SK-N-DZ (cell line): ENCODE data around the gene ATPAF2.
A peak's percentile ranks its signal among the peaks of the same experiment; 100 is the strongest.

ENCODE experiments used
- DNase-seq: peaks from one replicate; pipeline ENCODE4 v3.0.0-alpha.2; 2015; ENCODE audit warnings: low spot score

The ATPAF2 gene

DNA sequence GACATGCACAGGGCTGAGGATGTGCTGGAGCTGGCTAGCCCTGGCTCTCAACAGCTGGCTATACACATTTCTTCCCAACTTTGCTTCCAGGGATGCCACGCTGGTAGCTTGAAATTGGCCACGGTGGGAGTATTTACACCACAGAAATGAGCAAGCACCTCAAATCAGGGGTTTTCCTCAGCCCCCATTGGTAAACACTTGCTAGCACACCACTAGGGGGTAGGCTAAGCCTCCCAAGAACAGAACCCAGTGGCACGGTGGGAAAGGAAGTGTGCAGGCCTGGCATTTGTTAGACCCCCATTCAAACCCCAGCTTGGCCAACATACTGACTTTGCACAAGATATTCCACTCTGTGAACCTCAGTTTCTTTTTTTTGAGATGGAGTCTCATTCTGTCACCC, 53.4 kb downstream of the ATPAF2 start:
- DNase-seq: no peak

DNA sequence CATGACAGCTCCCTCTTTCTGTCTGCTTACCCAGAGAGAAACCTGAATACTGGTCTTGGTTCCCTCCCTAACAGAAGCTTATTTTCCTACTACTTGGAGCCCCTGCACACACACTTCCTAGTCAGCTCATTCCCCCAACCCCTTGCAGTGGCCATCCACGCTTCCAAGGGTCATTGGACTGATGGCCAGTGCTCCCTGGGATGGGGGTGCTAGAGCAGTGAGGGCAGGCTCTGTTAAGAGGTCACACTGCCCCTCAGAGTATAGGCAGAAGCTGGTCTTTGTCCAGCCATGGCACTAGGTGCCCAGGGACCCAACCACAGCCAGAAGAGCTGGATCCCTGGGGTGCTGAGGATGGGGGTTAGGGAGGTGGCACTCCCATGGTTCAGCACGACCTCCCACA, 53.8 kb downstream of the ATPAF2 start:
- no peak for DNase-seq

- peak; percentile 68 for DNase-seq
Measured at GRCh38 chr17:17983776-17984175, 55.2 kb downstream of the ATPAF2 start.

GRCh38 chr17:17983376-17983775, 55.6 kb downstream of the ATPAF2 start:
- no peak for DNase-seq

GRCh38 chr17:17982801-17983200, 56.2 kb downstream of the ATPAF2 start:
- no peak for DNase-seq

- no peak for DNase-seq
Measured at GRCh38 chr17:17981330-17981729, 57.6 kb downstream of the ATPAF2 start.

GRCh38 chr17:17979778-17980177, 59.2 kb downstream of the ATPAF2 start:
- no peak for DNase-seq

DNA sequence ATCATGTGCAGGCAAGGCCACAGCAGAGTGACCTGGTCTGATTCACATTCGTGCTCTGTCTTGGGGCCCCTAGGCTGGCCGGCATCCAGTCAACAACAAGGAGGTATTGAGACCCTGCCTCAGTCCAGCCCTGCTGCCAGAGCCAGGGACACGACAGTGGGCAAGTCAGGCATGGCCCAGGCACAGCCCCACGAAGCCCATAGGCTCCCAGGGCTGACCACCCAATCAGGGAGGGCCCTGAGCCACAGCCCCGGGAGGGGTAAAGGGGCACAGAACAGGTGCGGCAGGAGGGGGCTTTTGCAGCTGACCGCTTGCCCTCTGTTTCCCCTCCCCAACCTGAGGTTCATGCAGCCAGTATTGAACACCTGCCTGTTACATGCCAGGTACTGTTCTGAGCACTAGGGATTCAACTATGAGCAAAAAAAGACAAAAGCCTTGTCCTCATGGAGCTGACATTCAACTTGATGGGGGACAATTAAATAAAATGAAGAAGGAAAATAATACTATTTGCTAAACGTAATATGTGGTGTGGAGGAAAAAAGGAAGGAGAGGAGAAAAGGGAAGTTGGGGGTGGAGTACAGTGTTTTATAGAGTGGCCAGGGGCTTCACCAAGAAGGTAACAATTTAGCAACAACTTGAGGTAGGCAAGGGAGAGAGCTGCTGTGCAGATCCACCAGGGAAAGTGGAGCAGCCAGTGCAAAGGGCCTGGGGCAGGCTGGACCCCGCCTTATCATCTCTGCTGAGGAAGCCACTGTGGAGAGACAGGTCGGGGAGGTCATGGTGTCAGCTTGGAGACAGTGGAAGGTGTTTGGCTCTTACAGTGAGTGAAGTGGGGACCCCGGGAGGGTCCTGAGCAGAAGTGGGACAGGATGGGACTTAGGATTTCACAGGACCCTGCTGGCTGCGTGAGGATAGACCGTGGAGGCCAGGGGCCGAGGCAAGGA, 60.2 kb downstream of the ATPAF2 start:
- DNase-seq: no peak

DNA sequence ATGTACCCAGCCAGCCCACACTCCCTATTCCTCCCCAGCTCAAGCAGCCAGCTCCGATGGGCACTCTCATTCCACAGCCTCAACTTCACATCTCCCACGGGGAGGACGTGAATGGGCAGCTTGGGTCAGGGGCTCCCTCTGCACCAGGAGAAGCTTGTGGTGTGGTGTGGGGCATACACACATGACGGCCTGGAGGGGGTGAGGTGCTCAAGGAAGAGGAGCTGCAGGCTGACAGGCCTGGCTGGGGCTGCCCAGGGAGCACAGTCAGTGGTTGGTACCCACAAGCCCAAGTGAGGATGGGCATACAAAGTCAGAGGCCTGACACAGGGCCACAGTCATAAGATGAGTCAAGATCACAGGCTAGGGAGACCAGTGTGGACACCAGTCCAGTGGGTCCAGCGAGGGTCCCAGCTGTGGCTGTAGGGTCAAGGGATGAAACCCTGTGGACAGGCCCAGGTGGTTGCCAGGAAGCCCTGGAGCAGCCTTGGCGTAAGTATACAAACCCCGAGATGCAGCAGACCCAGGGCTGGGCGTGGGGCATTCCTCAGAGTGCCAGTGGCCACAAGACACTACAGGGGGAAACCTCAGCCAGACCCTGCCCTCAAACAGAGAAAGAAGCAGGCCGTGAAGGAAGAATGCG, 61.9 kb downstream of the ATPAF2 start:
- no peak for DNase-seq

GRCh38 chr17:17975436-17975835, 63.5 kb downstream of the ATPAF2 start:
- no peak for DNase-seq

GRCh38 chr17:17972952-17973254, 66.1 kb downstream of the ATPAF2 start:
- DNase-seq: no peak

DNA sequence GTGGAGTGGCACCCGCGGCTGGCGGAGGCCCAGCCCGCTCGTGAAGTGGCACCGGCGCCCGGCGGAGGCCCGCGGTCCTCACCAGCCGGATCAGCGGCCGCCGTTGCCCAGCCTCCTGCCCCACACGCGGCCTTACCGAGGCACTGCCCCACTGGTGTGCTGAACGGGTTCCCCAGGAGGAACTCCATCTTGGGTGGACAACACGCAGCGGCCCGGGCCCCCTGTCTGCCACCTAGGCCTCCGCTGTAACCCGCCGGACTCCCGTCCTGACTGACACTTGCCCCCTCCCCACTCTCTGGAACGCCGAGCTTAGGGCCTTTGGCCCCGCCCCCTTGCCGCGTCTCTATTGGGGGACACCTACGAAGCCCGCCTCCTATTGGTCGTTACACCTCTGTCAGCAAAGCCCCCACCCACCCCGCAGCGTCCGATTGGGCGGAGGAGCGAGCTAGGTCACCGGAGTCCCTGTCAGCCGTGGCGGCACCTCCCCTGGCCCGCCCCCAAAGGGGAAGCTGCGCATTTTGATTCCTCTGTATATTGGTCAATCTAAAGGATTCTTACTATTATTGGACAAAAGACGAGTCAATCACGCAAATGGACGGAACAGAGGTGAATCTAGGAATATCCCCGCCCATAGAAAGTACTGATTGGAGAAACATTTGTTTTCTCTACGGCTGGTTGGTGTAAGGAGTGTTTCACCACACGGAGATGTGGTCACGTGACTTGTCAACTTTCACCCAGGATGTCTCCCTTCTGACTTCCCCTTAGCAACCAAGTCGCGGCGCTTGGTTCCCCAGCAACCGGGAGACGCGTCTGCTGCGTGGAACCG, 66.6 kb downstream of the ATPAF2 start, which contains the start of the genes DRC3 and TOM1L2:
Gene DRC3 (plus strand): TSS at position 737 of the 826 bp plus-strand sequence. CDS start 4,737 bp downstream, outside the sequence.
Gene TOM1L2 (minus strand): TSS at position 275 of the 826 bp plus-strand sequence. CDS start 87 bp downstream, at position 188.
- DNase-seq: peak; percentile 100

DNA sequence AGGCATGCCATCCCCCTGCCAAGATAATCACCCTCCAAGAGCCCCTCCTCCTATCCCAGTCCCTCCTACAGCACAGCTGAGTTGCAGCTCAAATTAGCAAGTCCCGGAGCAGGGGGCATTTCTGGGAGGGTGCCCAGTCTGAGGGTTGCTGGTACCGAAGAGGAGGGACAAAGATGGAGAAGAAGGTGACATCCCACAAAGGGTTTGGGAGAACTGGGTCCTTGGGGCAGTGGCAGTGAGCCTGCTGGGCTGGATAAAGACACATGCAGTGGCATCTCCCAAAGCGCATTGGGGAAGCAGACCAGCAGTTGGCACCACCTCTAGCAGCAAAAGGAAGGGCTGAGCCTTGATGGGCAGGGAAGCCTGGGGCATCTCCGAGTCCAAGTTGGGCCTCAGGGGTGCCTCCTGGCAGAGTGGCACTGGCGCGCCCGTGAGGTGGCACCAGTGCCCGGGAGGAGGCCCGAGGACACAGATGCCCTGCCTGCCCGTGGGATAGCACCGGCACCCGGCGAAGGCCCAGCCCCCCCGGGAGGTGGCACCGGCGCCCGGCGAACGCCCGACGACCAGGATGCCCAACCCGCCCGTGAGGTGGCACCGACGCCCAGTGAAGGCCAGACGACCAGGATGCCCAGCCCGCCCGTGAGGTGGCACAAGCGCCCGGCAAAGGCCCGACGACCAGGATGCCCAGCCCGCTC, 67.4 kb downstream of the ATPAF2 start:
- no peak for DNase-seq

DNA sequence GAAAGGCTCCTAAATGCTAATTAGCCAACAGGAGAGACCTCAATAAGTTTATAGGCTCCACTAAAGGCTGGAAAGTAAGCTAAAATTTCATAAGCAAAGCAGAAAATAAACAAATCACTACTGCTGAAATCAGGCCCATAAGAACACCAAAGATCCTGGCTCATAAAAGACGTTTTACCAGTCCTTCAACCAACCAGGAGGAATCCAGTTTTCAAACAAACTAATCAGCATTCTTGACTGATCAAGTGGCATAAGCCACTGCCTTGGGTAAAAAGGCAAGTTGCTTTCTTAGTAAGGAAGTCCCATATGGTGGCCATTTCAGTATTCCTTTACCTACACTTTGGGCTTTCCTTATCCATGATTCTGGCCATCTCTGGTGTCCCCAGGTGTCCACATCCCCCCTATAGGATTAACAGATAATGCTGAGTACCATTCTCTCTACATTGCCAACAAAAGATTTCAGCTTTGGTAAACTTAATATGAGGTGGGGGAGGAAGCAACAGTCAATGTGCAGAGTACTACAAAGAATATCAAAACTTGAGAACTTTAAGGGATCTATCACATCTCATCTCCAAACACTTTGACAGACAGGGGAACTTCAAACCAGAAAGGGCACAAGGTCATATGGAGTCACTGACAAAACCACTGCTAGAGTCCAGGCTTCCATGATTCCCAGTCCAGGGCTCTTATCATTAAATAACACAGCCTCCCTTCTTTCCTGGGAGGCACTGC, 68.1 kb downstream of the ATPAF2 start:
- no peak for DNase-seq
